Measurements from ENCODE around the gene RRAS2. TPM values are rescaled to one million over a fixed set of nuclear protein-coding genes. Genes with fewer than 3 reads are reported as not detected.
"Not testable (repeated sequence)": the region's sequence is repeated elsewhere in the genome, so short reads cannot be mapped to it uniquely, and the experiment has no call there.

The RRAS2 gene
- total and polyA plus RNA-seq, 10 of the 15 experiments (the other 5 are each of a cell fraction or from before 2014, with no cell fraction given), result 26.9 to 72.4 (median 45.4) TPM

GRCh38 chr11:14406116-14406515 is 47.1 kb upstream of the RRAS2 start:
- DNase-seq (ENCODE audit: low read depth, low spot score); H3K9ac ChIP-seq (ENCODE audit: control insufficient read depth, insufficient read depth, low read length); H3K9me3 ChIP-seq (replicated peaks; ENCODE audit: control insufficient read depth, insufficient read depth, low read length); H3K4me3 ChIP-seq; H3K4me2 ChIP-seq (ENCODE audit: control insufficient read depth, insufficient read depth); BruUV-seq (replicated peaks); H3K27me3 ChIP-seq (replicated peaks in 1 of 2; ENCODE audit: control insufficient read depth in 2 of 2, insufficient read depth in 2 of 2, low read length in 1 of 2); intact Hi-C loops (cut with micrococcal nuclease; ENCODE audit: unreplicated experiment); ATAC-seq; H3K79me2 ChIP-seq (ENCODE audit: control insufficient read depth, insufficient read depth, low read length); SMC1A ChIA-PET (ENCODE audit: uncharacterized antibody, unreplicated experiment); H3K36me3 ChIP-seq (ENCODE audit: control insufficient read depth in 2 of 2, insufficient read depth in 2 of 2, low read length in 1 of 2); CTCF ChIA-PET; H2AFZ ChIP-seq (ENCODE audit: control insufficient read depth, low read depth, low read length); H3K27ac ChIP-seq (ENCODE audit: control insufficient read depth, insufficient read depth); H4K20me1 ChIP-seq (ENCODE audit: control insufficient read depth, insufficient read depth); FAIRE-seq; H3K4me1 ChIP-seq (ENCODE audit: control insufficient read depth, insufficient read depth, low read length): not testable (repeated sequence)
- in situ Hi-C loops (cut with MboI), result loop anchor here (25.0 kb wide), 1 partner anchor 444 kb away; the partner anchor contains the start of gene SPON1
- ChIA-PET RAD21 (ENCODE audit: unreplicated experiment) (interaction anchor here (0.9 kb wide), 1 partner anchor 84 kb away, joined by 3 read pairs; no protein-coding TSS in a partner anchor), POLR2A (interaction anchor here (1.0 kb wide), 1 partner anchor 10 kb away, joined by 3 read pairs; no protein-coding TSS in a partner anchor)
- 69% methylated on average over 2 of the region's 2 CpGs for WGBS (ENCODE audit: insufficient coverage, insufficient replicate concordance, low lambda C conversion rate, missing lambda C conversion rate)

DNA sequence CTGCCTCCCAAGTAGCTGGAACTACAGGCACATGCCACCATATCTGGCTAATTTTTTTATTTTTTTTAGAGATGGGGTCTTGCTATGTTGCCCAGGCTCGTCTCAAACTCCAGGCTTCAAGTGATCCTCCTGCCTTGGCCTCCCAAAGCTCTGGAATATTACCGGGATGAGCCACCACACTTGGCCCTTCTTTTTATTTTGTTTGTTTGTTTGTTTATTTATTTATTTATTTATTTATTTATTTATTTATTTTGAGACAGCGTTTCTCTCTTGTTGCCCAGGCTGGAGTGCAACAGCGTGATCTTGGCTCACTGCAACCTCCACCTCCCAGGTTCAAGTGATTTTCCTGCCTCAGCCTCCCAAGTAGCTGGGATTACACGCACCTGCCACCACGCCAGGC is 44.5 kb upstream of the RRAS2 start:
- in situ Hi-C loops (cut with MboI), result loop anchor here (25.0 kb wide), 1 partner anchor 441 kb away; the partner anchor contains the start of gene SPON1
- POLR2A ChIA-PET, result not testable (repeated sequence)

More for the DNA sequence above, 44.5 kb upstream of the RRAS2 start:
- H3K4me1 ChIP-seq (ENCODE audit: control insufficient read depth, insufficient read depth, low read length); H3K27me3 ChIP-seq (replicated peaks in 1 of 2; ENCODE audit: control insufficient read depth in 2 of 2, insufficient read depth in 2 of 2, low read length in 1 of 2); H3K27ac ChIP-seq (ENCODE audit: control insufficient read depth, insufficient read depth); H3K9me3 ChIP-seq (replicated peaks; ENCODE audit: control insufficient read depth, insufficient read depth, low read length); H3K4me2 ChIP-seq (ENCODE audit: control insufficient read depth, insufficient read depth); BruUV-seq (replicated peaks); H3K4me3 ChIP-seq; H4K20me1 ChIP-seq (ENCODE audit: control insufficient read depth, insufficient read depth); H3K36me3 ChIP-seq (ENCODE audit: control insufficient read depth in 2 of 2, insufficient read depth in 2 of 2, low read length in 1 of 2); H2AFZ ChIP-seq (ENCODE audit: control insufficient read depth, low read depth, low read length); intact Hi-C loops (cut with micrococcal nuclease; ENCODE audit: unreplicated experiment); H3K9ac ChIP-seq (ENCODE audit: control insufficient read depth, insufficient read depth, low read length); FAIRE-seq; ATAC-seq; SMC1A ChIA-PET (ENCODE audit: uncharacterized antibody, unreplicated experiment); DNase-seq (ENCODE audit: low read depth, low spot score); H3K79me2 ChIP-seq (ENCODE audit: control insufficient read depth, insufficient read depth, low read length): not testable (repeated sequence)
- RAD21 ChIA-PET (ENCODE audit: unreplicated experiment), result interaction anchor here (0.8 kb wide), 1 partner anchor 99 kb away, joined by 3 read pairs; no protein-coding TSS in a partner anchor
- CTCF ChIA-PET, result interaction anchor here (0.7 to 1.5 kb wide), 2 partner anchors 9 to 15 kb away, joined by 3 to 4 read pairs; no protein-coding TSS in a partner anchor
- WGBS (ENCODE audit: insufficient coverage, insufficient replicate concordance, low lambda C conversion rate, missing lambda C conversion rate), result 44% methylated on average over 6 of the region's 6 CpGs
